Stimulated activated CD8-positive, alpha-beta memory T cell treated with anti-CD3 and anti-CD28 coated beads, Interleukin-7, amount 100 ng/mL, for 24 hours (primary cell): ENCODE measurements around the gene PCSK6.

ENCODE experiments used
- DNase-seq: peaks from one replicate; pipeline ENCODE4 v3.0.0-alpha.2; 2020; ENCODE audit warnings: low read depth

Gene PCSK6

GRCh38 chr15:101326462-101327146, 162.9 kb downstream of the PCSK6 start:
- no peak for DNase-seq

GRCh38 chr15:101326026-101326315, 163.5 kb downstream of the PCSK6 start:
- no peak for DNase-seq

GRCh38 chr15:101325263-101326025, 164.1 kb downstream of the PCSK6 start:
- no peak for DNase-seq

GRCh38 chr15:101324524-101325177, 164.9 kb downstream of the PCSK6 start:
- no peak for DNase-seq

GRCh38 chr15:101323793-101324523, 165.5 kb downstream of the PCSK6 start:
- no peak for DNase-seq

- DNase-seq, result no peak
Observed at GRCh38 chr15:101322854-101323477, 166.5 kb downstream of the PCSK6 start.

GRCh38 chr15:101322016-101322695, 167.4 kb downstream of the PCSK6 start:
- no peak for DNase-seq

- peak; percentile 22 for DNase-seq
Observed at GRCh38 chr15:101320501-101321052, 168.9 kb downstream of the PCSK6 start.

GRCh38 chr15:101318839-101319238, 170.7 kb downstream of the PCSK6 start:
- DNase-seq, result no peak

- DNase-seq, result no peak
Observed at GRCh38 chr15:101318147-101318819, 171.2 kb downstream of the PCSK6 start.

GRCh38 chr15:101317336-101317872, 172.1 kb downstream of the PCSK6 start:
- DNase-seq, result no peak

GRCh38 chr15:101316529-101316928, 173.0 kb downstream of the PCSK6 start:
- DNase-seq, result no peak

GRCh38 chr15:101315736-101316135, 173.8 kb downstream of the PCSK6 start:
- no peak for DNase-seq

GRCh38 chr15:101314336-101315125, 175.0 kb downstream of the PCSK6 start:
- DNase-seq, result no peak

- DNase-seq, result no peak
Observed at GRCh38 chr15:101313041-101313761, 176.3 kb downstream of the PCSK6 start.

- no peak for DNase-seq
Observed at GRCh38 chr15:101310508-101310907, 179.0 kb downstream of the PCSK6 start.

GRCh38 chr15:101310161-101310480, 179.4 kb downstream of the PCSK6 start:
- DNase-seq, result no peak

GRCh38 chr15:101309436-101310160, 179.9 kb downstream of the PCSK6 start:
- no peak for DNase-seq
